SU-DHL-6 (cell line): ENCODE measurements around the gene FRMD8.

ENCODE experiments used
- CTCF ChIP-seq: fragments of 200-600 bp; sonication (generic); IDR thresholded peaks from one replicate; pipeline ENCODE4 v1.5.1; 2017; ENCODE audit warnings: antibody characterized with exemption, mild to moderate bottlenecking, low read length, moderate library complexity; ENCODE audit not compliant: insufficient read depth, poor library complexity, severe bottlenecking
- EZH2phosphoT487 ChIP-seq: fragments of 200-600 bp; sonication (generic), shearing (Covaris generic); conservative IDR thresholded peaks from 2 replicates; pipeline ENCODE4 v1.6.1; 2018; ENCODE audit warnings: mild to moderate bottlenecking, antibody characterized with exemption, low read length, moderate library complexity, mixed read lengths

- TF ChIP-seq CTCF (no peak), EZH2phosphoT487 (no peak)
These were observed 48.4 kb downstream of the FRMD8 start for GRCh38 chr11:65434667-65435410.
